Measurements from ENCODE around the gene CPSF7.
A peak's percentile ranks its signal among the peaks of the same experiment; 100 is the strongest.

- TF ChIP-seq CTCF (IDR thresholded peaks at IDR 0.05 in 4 of 5, conservative IDR thresholded peaks at IDR 0.05 in 1 of 5) (peak; percentile 86 to 91 (median 88)), POLR2A (IDR thresholded peaks at IDR 0.05) (no peak)
Measured at GRCh38 chr11:61446211-61446651, 16.5 kb upstream of the CPSF7 start.
